Activated T-helper 1 cell treated with Interleukin-2 at 50 U/mL for 16 hours (primary cell): Measurements from ENCODE around the gene CD84.
A peak's percentile ranks its signal among the peaks of the same experiment; 100 is the strongest.
"Not testable (repeated sequence)": the region's sequence is repeated elsewhere in the genome, so short reads cannot be mapped to it uniquely, and the experiment has no call there.

Experiments
- DNase-seq: peaks from one replicate; pipeline ENCODE4 v3.0.0-alpha.2; 2020; ENCODE audit warnings: low read depth

CD84 gene

GRCh38 chr1:160608941-160609340 lies 29.6 kb upstream of the CD84 start:
- no peak for DNase-seq

DNA sequence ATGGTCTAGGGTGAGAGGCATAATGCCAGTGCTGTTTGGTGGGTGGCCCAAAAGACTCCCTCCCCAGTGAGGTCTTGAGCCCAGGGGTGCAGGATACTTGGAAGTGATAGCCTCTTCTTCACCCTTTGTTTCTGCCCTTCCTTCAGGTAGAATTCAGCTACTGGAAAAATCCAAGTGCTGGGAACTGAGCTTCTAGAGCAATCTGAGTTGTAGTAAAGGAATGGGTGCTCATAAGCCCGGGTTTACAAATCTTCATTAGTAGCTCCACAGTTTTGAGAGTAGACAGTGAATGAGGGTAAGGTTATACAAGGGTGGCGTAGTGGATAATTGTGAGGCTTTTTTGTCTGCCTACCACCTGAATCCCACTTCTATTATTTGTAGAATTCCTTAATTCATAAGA lies 29.2 kb upstream of the CD84 start:
- DNase-seq, result no peak

GRCh38 chr1:160608057-160608456 lies 28.8 kb upstream of the CD84 start:
- DNase-seq, result no peak

DNA sequence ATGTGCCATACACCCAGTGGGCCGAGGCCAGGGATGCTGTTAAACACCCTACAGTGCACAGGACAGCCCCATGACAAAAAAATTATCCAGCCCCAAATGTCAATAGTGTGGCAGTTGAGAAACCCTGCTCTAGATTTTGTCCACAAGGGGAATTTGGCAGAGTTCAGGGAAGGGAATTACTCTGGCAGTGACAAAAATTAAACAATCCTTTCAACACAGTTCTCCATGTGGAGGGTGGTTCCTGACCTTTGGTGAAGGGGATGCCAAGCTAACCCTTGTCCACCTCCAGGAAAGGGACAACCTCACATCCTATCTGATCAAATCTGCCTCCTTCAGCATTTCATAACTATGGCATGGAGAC lies 28.4 kb upstream of the CD84 start:
- no peak for DNase-seq

- peak; percentile 40 for DNase-seq
These were observed 27.8 kb upstream of the CD84 start for GRCh38 chr1:160607011-160607671.

DNA sequence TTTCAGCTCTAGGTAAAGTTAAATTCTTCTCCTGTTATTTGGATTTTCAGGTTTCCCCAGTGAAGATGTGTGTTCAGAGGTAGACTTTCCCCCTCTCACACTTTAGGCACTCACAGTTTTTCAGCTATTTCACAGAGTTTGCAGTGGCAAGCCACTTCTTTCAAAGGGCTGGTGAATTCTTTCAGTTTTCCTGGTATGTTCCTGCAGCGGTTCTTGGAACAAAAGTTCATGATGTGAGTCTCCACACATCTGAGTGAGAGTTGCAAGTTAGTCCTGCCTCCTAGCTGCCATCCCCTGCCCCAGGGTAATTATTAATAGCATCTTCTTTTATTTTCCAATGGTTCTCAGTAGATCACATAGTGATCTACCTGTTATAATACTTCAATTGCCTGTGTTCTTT lies 27.3 kb upstream of the CD84 start:
- DNase-seq, result no peak

DNA sequence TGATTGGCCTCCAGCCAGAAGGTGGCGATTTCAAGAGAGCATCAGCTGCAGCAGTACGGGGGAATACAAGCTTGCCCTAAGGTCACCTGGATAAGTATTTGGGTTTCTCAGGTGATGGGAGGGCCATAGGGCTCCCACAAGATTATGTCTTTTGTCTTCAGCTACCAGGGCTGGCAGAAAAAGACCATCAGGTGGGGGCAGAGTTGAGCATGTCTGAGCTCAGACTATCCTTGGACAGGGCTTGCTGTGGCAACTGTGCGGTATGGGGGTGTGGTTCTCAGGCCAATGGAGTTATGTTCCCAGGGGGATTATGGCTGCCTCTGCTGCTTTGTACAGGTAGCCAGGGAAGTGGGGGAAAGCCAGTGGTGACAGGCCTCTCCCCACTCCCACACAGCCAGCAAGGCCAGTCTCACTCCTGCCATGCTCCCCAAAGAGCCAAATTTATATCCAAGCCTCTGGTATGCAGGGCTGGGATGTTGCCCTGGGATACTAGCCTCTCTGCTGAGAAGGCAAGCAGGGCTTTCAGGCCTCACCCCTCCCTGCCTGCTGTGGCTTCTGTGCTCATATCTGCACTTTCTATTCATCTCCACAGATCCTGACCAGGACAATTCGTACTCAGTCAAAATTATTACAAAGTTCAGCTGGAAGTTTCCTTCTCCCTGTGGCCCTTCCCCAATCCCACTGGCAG lies 26.6 kb upstream of the CD84 start:
- no peak for DNase-seq

- DNase-seq, result no peak
These were observed 25.9 kb upstream of the CD84 start for GRCh38 chr1:160605205-160605604.

- DNase-seq, result no peak
These were observed 18.4 kb upstream of the CD84 start for GRCh38 chr1:160597705-160598104.

- no peak for DNase-seq
These were observed 17.8 kb upstream of the CD84 start for GRCh38 chr1:160597051-160597450.

GRCh38 chr1:160590488-160590887 lies 11.2 kb upstream of the CD84 start:
- DNase-seq, result no peak

DNA sequence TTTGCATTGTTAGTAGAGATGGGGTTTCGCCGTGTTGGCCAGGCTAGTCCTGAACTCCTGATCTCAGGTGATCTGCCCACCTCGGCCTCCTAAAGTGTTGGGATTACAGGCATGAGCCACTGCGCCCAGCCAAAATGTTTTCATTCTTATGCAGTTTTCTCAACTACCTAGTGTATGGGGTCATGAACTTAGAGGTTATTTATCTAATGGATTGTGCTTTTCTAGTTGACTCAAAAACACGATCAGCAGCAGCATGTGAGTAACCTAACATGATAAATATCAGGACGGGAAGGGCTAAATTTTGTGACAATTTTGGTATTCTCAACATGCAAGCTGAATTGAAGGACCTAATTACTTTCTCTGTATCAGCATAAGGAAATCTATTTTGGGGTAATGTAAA lies 9.2 kb upstream of the CD84 start:
- DNase-seq, result no peak

GRCh38 chr1:160584784-160585183 lies 5.5 kb upstream of the CD84 start:
- DNase-seq, result no peak

DNA sequence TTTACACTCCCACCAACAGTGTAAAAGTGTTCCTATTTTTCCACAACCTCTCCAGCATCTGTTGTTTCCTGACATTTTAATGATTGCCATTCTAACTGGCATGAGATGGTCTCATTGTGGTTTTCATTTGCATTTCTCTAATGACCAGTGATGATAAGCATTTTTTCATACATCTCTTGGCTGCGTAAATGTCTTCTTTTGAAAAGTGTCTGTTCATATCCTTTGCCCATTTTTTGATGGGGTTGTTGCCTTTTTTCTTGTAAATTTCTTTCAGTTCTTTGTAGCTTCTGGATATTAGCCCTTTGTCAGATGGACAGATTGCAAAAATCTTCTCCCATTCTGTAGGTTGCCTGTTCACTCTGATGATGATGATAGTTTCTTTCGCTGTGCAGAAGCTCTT lies 3.7 kb upstream of the CD84 start:
- DNase-seq, result not testable (repeated sequence)

DNA sequence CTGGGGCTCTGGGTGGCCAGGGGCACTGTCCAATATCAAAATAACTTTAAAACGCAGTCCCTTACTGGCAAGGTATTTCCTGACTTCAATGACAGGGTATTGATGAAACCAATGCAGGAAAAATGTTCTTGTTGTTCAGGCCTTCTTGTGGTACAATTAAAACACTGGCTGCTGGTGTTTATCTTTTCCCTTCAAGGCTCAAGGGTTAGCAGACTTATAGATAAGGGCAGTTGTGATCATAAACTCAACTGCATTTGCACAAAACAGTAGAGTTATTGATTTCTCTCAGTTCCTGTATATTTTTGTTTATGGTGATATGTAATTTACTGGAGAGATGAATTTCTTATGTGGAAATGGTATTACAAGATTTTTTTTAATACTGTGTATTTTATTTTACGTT lies 2.7 kb upstream of the CD84 start:
- DNase-seq, result no peak

GRCh38 chr1:160580221-160580812 lies 1.0 kb upstream of the CD84 start:
- no peak for DNase-seq

GRCh38 chr1:160578525-160579191 lies 638 bp downstream of the CD84 start:
- no peak for DNase-seq

DNA sequence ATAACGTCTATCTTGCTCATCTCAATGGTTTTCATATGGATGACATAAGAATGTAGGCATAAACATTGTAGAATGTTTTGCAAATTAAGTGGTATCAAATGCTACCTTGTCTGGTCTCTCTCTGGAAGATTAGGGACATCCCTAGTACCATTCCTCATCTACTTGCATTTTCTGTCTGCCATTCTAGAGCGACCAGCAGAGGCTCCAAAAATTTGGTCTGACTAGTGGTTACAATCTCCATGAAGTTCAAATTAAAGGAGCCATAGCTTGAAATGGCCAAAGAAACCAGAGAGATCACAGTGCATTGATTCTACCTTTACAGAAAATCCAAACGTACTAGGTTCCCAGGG lies 1.1 kb downstream of the CD84 start:
- no peak for DNase-seq

- DNase-seq, result no peak
These were observed 1.6 kb downstream of the CD84 start for GRCh38 chr1:160577671-160578070.

GRCh38 chr1:160576884-160577283 lies 2.4 kb downstream of the CD84 start:
- DNase-seq, result no peak

DNA sequence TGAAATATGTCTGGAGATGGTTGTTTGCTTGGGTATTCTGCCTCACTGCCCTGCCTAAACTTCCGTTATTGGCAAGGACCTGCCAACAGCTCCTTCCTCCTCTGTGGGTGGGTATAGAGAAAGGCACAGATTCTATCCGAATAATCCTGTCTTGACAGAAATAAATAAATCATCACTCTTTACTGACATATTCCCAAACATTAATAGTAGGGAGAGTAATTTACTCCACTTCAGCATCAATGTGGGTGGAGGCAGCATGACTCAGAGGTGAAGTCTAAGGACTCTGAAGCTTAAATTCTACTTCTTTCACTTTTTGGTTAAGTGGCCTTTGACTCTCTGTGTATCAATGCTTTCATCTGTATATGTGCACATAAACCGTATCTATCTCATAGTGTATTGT lies 2.9 kb downstream of the CD84 start:
- DNase-seq, result no peak

DNA sequence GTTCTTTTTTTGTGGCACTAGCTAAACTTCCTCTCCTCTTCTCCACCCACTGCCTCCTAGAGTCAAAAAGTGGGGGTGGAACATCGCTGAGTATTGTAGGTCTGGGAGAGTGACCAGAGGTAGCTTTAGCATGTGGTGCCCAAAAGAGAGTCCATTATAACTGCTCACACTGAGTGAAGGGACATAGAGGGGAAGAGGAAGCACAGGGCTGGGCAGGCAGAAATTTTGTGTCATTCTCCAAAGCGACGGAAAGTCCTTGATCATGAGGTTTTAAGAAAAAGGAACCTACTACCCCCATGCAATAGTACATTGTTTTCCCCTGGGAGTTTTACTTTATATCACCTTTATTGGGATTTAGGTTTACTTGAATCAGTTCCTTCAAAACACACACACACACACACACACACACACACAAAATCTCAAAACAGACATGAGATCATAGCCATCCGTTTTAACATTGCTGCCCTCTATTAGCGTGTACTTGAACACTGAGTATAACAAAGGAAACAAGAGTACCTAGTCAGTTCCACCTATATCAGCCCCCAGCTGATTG lies 4.1 kb downstream of the CD84 start:
- no peak for DNase-seq

GRCh38 chr1:160570840-160571239 lies 8.5 kb downstream of the CD84 start:
- no peak for DNase-seq
